K562 (cell line): ENCODE measurements around the gene REM2. TPM values are rescaled to one million over a fixed set of nuclear protein-coding genes. Genes with fewer than 3 reads are reported as not detected.
A peak's percentile ranks its signal among the peaks of the same experiment; 100 is the strongest.

Source experiments
- ATF1 ChIP-seq, 2 experiments: fragments of 450-650 bp in 1 of 2; IDR thresholded peaks; 2 replicates each; pipeline ENCODE4 v1.6.1; 2016; ENCODE audit warnings: missing compliant biosample characterization in 1 of 2, missing genetic modification characterization in 1 of 2
- ATF7 ChIP-seq: fragments of 450-650 bp; IDR thresholded peaks from 2 replicates; pipeline ENCODE4 v1.7.1; 2014; ENCODE audit warnings: mild to moderate bottlenecking, moderate library complexity
- C11orf30 ChIP-seq: fragments of 450-650 bp; IDR thresholded peaks from 2 replicates; pipeline ENCODE4 v1.6.1; 2016; ENCODE audit warnings: low read depth, mild to moderate bottlenecking
- CREB1 ChIP-seq, 2 experiments: sonication (generic) in 1 of 2; formaldehyde crosslinking in 1 of 2; IDR thresholded peaks; 2 replicates each; pipeline versions ENCODE4 v1.6.1 to v1.8.0; 2012 to 2022; ENCODE audit warnings: inconsistent platforms in 1 of 2, mild to moderate bottlenecking in 1 of 2, missing genetic modification reagents in 1 of 2, moderate library complexity in 1 of 2
- JUND ChIP-seq, 2 experiments: IDR thresholded peaks; 2 replicates in 1 of 2; 3 replicates in 1 of 2; pipeline ENCODE4 v1.6.1; 2011; ENCODE audit warnings: borderline replicate concordance in 2 of 2, low read depth in 2 of 2, low read length in 2 of 2, improper control_type of control experiment in 1 of 2, missing biosample characterization in 1 of 2, missing genetic modification characterization in 1 of 2, missing genetic modification reagents in 1 of 2
- NFE2 ChIP-seq: IDR thresholded peaks from 2 replicates; pipeline ENCODE4 v1.6.1; 2014; ENCODE audit warnings: antibody characterized with exemption, low read depth
- NONO ChIP-seq, 2 experiments: fragments of 200-400 bp in 1 of 2; fragments of 450-650 bp in 1 of 2; formaldehyde crosslinking in 1 of 2; IDR thresholded peaks; 2 replicates each; pipeline ENCODE4 v1.6.1; 2017; ENCODE audit warnings: low read depth in 2 of 2, mild to moderate bottlenecking in 2 of 2, moderate library complexity in 2 of 2, low read length in 1 of 2
- PHF8 ChIP-seq: fragments of 200-600 bp; sonication (generic); IDR thresholded peaks from 2 replicates; pipeline ENCODE4 v1.6.1; 2012; ENCODE audit warnings: mixed run types, mild to moderate bottlenecking, inconsistent platforms, low read length, moderate library complexity, borderline replicate concordance
- SIX5 ChIP-seq, 2 experiments: IDR thresholded peaks; 2 replicates each; pipeline ENCODE4 v1.6.1; 2011; ENCODE audit warnings: low read length in 2 of 2, borderline replicate concordance in 1 of 2, low read depth in 1 of 2, mild to moderate bottlenecking in 1 of 2, moderate library complexity in 1 of 2; ENCODE audit not compliant: insufficient read depth in 1 of 2
- SMAD2 ChIP-seq: fragments of 150-350 bp; IDR thresholded peaks from 2 replicates; pipeline ENCODE4 v1.6.1; 2014; ENCODE audit warnings: low read depth, mild to moderate bottlenecking, low read length
- ZNF354B ChIP-seq: fragments of 250-450 bp; sonication (Bioruptor Pico); IDR thresholded peaks from 2 replicates; pipeline ENCODE4 v1.4.0; 2020
- ZNF589 ChIP-seq: fragments of 200-800 bp; sonication (Bioruptor generic); IDR thresholded peaks from 2 replicates; pipeline ENCODE4 v1.6.1; 2016; ENCODE audit warnings: low read depth, missing genetic modification characterization, missing compliant biosample characterization
- ZNF668 ChIP-seq: fragments of 250-450 bp; sonication (Bioruptor Pico); IDR thresholded peaks from 2 replicates; pipeline ENCODE4 v1.8.0; 2022; ENCODE audit warnings: mild to moderate bottlenecking, inconsistent platforms
- polyA plus RNA-seq, 8 experiments: library from polyadenylated mRNA; depleted of rRNA in 4 of 8; stranded (reverse) in 5 of 8; unstranded in 3 of 8; fragments of >200 nt; fragmentation: Nextera tagmentation in 2 of 8; fragmentation: Illumina TruSeq in 1 of 8; extraction: Ambion mirVana in 2 of 8; extraction: Trizol in 1 of 8; gene quantifications; 2 replicates each; pipeline versions ENCODE4 v1.2.1 to v1.2.3, GENCODE V29; 2011 to 2014; ENCODE audit warnings: inconsistent platforms in 1 of 8, missing spikeins in 1 of 8
- total RNA-seq, 7 experiments: library from RNA; depleted of rRNA in 6 of 7; stranded (reverse); fragments of >200 nt in 6 of 7; fragmentation: Illumina TruSeq in 2 of 7; extraction: Trizol in 2 of 7; gene quantifications; 2 replicates each; pipeline versions ENCODE4 v1.2.1 to v1.2.3, GENCODE V29; 2011 to 2021; ENCODE audit warnings: low replicate concordance in 1 of 7
- TF ChIP-seq, protein P1 (sequence below), 2 experiments: IDR thresholded peaks; 2 replicates each; pipeline ENCODE4 v1.6.1; 2012; ENCODE audit warnings: improper control_type of control experiment in 2 of 2, low read depth in 2 of 2, low read length in 2 of 2, borderline replicate concordance in 1 of 2
- TF ChIP-seq, protein P2 (sequence below), 3 experiments: fragments of 200-800 bp in 1 of 3; sonication (Bioruptor generic) in 1 of 3; sonication (generic) in 1 of 3; formaldehyde crosslinking in 1 of 3; IDR thresholded peaks; 2 replicates each; pipeline versions ENCODE4 v1.6.1 to v1.8.0; 2016 to 2022; ENCODE audit warnings: mild to moderate bottlenecking in 2 of 3, missing compliant biosample characterization in 2 of 3, missing genetic modification characterization in 2 of 3, missing genetic modification reagents in 1 of 3
- TF ChIP-seq, protein P3 (sequence below): fragments of 250-450 bp; sonication (Bioruptor Pico); IDR thresholded peaks from 2 replicates; pipeline ENCODE4 v1.5.0; 2021

The REM2 gene
- total and polyA plus RNA-seq, 9 of the 15 experiments (the other 6 are each of a cell fraction or from before 2014, with no cell fraction given), result 0.18 to 1.0 (median 0.38) TPM

DNA sequence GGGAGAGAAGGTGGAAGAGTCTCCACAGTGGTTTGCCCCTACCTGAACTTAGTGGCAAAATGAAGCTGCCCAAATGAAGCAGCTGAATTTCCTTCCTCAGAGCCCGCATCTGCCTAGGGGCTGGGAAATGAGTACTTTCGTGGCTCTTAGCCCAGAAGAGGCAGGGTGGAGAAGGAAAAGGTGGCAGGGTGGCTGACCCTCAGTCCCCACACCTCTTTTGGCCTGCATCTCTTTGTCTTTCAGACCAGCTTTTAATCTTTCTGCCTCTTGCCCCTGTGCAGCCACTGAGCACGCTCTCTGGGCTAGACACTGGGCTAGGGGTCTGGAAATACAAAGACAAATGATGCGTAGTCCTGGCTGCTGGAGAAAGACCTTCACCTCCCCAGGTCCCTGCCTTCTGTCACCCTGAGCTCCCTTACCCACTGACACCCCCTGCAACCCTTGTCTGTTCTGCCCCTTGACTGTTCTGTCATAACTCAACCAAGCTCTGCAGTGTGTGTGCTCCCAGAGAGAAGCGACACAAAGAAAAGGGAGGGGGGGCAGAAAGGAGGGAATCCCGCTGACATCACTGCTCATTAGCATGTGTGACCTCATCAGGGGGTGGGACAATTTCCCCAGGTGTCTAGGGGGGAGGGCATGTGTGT, 371 bp upstream of the REM2 start (continued):
- TF ChIP-seq ATF1 (CRISPR knock-in tag; IDR thresholded peaks at IDR 0.05) (no peak), ATF1 (tag; IDR thresholded peaks at IDR 0.05) (peak; percentile 33; the same call in 1 of the 2 replicates), ZNF668 (CRISPR knock-in tag) (no peak), ZNF354B (CRISPR knock-in tag) (no peak), C11orf30 (no peak), SMAD2 (no peak), CREB1 (IDR thresholded peaks at IDR 0.05) (0 out of 2 replicates have a peak, but pooled peaks have one; percentile 33), CREB1 (CRISPR knock-in tag; IDR thresholded peaks at IDR 0.05) (no peak), JUND (IDR thresholded peaks at IDR 0.05; ENCODE audit: borderline replicate concordance, low read depth, low read length) (peak; percentile 81), JUND (tag; IDR thresholded peaks at IDR 0.05; ENCODE audit: borderline replicate concordance, low read depth, low read length) (peak; percentile 56; the same call in 1 of the 3 replicates), NFE2 (0 out of 2 replicates have a peak, but pooled peaks have one; percentile 3), PHF8 (no peak), NONO (IDR thresholded peaks at IDR 0.05; ENCODE audit: low read depth in 2 of 2, low read length in 1 of 2) (no peak), SIX5 (IDR thresholded peaks at IDR 0.05; ENCODE audit: borderline replicate concordance in 1 of 2, insufficient read depth in 1 of 2, low read depth in 1 of 2, low read length in 2 of 2) (no peak), ZNF589 (CRISPR knock-in tag) (no peak), ATF7 (peak; percentile 73)
- TF ChIP-seq, protein P1, sequence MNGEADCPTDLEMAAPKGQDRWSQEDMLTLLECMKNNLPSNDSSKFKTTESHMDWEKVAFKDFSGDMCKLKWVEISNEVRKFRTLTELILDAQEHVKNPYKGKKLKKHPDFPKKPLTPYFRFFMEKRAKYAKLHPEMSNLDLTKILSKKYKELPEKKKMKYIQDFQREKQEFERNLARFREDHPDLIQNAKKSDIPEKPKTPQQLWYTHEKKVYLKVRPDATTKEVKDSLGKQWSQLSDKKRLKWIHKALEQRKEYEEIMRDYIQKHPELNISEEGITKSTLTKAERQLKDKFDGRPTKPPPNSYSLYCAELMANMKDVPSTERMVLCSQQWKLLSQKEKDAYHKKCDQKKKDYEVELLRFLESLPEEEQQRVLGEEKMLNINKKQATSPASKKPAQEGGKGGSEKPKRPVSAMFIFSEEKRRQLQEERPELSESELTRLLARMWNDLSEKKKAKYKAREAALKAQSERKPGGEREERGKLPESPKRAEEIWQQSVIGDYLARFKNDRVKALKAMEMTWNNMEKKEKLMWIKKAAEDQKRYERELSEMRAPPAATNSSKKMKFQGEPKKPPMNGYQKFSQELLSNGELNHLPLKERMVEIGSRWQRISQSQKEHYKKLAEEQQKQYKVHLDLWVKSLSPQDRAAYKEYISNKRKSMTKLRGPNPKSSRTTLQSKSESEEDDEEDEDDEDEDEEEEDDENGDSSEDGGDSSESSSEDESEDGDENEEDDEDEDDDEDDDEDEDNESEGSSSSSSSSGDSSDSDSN (IDR thresholded peaks at IDR 0.05; ENCODE audit: borderline replicate concordance in 1 of 2, low read depth in 2 of 2, low read length in 2 of 2), result no peak
- TF ChIP-seq, protein P2, sequence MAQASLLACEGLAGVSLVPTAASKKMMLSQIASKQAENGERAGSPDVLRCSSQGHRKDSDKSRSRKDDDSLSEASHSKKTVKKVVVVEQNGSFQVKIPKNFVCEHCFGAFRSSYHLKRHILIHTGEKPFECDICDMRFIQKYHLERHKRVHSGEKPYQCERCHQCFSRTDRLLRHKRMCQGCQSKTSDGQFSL (CRISPR knock-in tag; IDR thresholded peaks at IDR 0.05), result no peak
- TF ChIP-seq, protein P2 (tag; IDR thresholded peaks at IDR 0.05), result peak in 1 of 2 experiments; percentile 51; a peak in 1 of 4 replicates
- TF ChIP-seq, protein P3, sequence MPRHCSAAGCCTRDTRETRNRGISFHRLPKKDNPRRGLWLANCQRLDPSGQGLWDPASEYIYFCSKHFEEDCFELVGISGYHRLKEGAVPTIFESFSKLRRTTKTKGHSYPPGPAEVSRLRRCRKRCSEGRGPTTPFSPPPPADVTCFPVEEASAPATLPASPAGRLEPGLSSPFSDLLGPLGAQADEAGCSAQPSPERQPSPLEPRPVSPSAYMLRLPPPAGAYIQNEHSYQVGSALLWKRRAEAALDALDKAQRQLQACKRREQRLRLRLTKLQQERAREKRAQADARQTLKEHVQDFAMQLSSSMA (CRISPR knock-in tag), result no peak
- TF ChIP-seq, all 486 proteins: peak for 13
